Epidermal melanocyte (primary cell): ENCODE measurements around the gene DOK7.
A peak's percentile ranks its signal among the peaks of the same experiment; 100 is the strongest.

Experiments used
- DNase-seq: peaks from one replicate; pipeline ENCODE4 v3.0.0; 2011; ENCODE audit warnings: low spot score; ENCODE audit not compliant: insufficient read length

DOK7 gene, protein sequence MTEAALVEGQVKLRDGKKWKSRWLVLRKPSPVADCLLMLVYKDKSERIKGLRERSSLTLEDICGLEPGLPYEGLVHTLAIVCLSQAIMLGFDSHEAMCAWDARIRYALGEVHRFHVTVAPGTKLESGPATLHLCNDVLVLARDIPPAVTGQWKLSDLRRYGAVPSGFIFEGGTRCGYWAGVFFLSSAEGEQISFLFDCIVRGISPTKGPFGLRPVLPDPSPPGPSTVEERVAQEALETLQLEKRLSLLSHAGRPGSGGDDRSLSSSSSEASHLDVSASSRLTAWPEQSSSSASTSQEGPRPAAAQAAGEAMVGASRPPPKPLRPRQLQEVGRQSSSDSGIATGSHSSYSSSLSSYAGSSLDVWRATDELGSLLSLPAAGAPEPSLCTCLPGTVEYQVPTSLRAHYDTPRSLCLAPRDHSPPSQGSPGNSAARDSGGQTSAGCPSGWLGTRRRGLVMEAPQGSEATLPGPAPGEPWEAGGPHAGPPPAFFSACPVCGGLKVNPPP

DNA sequence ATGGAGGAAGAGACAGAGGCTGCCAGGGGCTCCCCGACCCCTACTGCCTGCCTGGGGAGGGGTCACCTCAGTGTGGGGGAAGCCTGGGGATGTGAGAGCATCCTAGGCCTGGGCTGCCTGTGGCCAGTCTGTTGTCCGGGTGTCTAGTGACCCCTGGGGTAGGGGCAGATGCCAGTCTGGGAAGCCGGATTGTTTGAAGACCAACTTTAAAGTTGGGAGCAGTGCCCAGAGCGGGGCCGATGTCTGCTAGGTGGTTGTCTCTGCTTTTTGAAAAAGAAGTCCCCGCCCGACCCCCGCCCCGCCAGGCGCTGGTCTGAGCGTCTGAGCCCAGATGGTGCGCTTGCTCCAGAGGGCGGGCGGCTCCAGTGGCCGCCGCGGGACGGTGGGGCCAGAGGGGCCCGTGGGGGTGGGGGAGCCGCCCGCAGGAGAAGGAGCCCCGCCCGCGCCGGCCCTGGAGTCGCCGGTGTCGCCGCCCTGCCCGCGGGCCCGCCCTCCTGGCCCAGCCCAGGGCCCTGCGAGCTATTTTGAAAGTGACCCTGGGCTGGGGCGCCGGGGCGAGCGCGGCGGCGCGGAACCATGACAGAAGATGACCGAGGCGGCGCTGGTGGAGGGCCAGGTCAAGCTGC, at the start of gene DOK7:
DOK7 (plus strand) TSS at position 517 of the 626 bp plus-strand sequence; CDS start at position 587, 70 bp downstream.
- DNase-seq: no peak

DNA sequence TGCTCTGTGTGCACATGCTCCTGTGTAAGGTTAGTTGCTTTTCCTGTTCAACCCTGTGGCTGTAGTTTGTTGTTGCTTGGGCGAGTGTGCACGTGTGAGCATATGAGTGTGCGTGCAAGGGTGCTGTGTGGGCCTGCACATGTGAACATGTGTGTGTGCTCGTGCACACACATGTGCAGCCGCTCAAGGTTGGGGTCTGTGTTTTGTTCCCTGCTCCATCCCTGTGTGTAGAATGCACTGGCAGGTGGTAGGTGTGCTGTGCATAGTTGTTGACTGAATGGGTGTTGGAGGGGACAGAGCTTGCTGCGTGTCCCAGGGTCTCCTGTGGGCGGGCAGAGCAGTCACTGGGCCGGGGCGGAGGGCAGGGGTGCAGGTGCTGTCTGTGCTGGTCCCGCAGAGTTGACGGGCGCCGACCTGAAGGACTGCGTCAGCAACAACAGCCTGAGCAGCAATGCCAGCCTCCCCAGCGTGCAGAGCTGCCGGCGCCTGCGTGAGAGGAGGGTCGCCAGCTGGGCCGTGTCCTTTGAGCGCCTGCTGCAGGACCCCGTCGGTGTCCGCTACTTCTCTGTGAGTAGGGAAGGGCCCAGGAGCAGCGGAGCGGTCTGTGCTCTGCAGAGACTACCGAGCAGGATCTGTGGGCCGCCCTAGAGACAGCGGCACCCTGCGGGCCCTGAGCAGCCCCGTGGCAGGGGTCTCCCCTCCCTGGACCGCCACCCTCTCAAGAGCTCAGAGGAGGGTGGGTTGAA, 49.3 kb upstream of the DOK7 start:
- DNase-seq: no peak

DNA sequence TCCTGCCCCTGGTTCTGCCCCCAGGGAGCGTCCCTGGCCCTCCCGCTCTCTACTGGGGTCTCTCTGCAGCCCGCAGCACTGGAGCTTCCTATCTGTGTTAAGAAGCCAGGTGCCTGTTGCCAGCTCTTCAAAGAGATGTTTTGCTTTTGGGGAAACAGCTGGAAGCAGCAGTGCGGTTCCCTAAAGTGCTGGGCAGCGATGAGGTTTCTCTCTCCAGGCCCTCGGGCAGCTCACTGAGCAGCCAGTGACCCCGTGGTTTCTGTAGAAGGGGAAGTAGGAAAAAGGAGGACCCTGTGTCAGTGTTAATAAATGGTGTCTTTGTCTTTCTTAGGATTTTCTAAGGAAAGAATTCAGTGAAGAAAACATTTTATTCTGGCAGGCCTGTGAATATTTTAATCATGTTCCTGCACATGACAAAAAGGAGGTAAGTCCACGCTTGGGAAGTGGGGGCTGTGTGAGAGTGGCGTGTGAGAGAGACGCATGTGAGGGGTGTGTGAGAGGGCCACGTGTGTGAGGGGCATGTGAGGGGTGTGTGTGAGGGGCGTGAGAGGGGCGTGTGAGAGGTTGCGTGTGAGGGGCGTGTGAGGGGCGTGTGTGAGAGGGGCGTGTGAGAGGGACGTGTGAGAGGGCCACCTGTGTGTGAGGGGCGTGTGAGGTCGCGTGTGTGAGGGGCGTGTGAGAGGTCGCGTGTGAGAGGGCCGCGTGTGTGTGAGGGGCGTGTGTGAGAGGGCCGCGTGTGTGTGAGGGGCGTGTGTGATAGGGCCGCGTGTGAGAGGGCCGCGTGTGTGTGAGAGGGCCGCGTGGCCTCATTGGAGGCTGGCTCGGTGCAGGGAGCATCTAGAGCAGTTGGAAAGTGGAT, 48.5 kb upstream of the DOK7 start:
- DNase-seq: peak; percentile 99

DNA sequence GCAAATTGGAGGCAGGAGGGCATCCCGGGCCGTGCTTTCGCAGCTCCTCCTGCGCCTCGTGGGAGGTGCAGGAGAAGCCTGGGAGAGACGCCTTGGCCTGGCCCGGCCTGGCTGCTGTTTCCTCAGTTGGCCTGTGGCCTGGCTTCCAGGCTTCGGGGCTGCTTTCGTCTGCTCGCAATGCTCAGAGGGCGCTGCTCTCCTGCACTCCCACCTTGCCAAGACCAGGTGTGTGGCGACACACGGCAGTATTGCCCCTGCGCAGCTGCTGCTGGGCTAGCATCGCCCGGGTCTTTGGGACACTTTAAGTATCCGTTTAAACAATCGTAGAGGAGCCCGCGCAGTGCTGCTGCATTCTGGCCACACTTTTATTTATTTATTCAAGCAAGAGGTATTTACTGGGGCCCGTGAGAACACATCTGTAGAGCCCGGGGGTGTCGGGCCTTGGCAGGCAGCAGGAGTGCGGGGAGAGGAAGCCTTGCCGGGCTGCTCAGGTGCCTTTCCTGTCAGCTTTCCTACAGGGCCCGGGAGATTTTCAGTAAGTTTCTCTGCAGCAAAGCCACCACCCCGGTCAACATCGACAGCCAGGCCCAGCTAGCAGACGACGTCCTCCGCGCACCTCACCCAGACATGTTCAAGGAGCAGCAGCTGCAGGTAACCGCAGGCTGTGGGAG, 47.5 kb upstream of the DOK7 start:
- no peak for DNase-seq

DNA sequence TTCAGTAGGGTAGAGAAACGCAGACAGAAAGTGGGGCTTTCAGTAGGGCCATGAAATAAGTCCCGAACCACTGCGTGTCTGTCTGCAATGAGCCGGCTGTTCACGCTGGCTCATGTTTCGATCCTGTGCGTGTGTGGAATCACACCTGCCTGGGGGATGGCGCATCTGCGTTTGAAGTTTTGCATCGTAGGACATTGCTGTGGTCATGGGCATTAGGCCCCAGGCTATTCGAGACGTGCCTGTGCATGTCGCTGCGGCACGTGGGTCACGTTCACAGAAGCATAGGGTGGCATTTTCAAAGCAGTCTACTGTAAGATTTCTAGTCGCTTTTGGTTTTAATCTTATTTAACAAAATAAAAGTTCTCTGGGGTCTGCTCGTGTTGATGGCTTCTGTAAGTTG, 46.8 kb upstream of the DOK7 start:
- DNase-seq: no peak

DNA sequence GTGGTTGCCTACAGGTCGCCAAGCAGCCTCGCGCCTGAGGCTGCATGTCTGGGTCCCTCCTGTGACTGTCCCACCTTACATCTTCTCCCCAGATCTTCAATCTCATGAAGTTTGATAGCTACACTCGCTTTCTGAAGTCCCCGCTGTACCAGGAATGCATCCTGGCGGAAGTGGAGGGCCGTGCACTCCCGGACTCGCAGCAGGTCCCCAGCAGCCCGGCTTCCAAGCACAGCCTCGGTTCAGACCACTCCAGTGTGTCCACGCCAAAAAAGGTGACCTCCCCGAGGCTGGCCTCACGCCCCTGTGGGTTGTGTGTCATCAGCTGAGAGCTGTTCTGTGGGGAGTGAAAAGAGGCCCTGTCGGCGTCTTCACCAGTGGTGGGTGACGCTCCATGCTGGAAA, 46.3 kb upstream of the DOK7 start:
- DNase-seq: no peak

DNA sequence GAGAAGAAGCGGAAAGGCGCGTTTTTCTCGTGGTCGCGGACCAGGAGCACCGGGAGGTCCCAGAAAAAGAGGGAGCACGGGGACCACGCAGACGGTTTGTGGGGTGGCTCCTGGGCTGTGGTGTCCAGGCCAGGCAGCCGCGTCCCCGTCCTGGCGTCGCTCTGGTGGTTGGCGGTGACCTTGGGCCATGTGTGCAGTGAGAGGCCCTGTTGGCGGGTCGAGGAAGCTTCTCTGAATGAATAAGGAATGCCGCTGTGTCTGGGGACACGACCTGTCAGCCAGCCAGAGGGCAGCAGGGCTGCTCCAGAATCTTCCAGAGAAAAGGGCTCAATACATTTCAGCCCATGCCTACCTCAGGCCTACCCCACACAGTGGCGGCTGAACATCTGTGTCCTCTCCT, 45.7 kb upstream of the DOK7 start:
- no peak for DNase-seq

DNA sequence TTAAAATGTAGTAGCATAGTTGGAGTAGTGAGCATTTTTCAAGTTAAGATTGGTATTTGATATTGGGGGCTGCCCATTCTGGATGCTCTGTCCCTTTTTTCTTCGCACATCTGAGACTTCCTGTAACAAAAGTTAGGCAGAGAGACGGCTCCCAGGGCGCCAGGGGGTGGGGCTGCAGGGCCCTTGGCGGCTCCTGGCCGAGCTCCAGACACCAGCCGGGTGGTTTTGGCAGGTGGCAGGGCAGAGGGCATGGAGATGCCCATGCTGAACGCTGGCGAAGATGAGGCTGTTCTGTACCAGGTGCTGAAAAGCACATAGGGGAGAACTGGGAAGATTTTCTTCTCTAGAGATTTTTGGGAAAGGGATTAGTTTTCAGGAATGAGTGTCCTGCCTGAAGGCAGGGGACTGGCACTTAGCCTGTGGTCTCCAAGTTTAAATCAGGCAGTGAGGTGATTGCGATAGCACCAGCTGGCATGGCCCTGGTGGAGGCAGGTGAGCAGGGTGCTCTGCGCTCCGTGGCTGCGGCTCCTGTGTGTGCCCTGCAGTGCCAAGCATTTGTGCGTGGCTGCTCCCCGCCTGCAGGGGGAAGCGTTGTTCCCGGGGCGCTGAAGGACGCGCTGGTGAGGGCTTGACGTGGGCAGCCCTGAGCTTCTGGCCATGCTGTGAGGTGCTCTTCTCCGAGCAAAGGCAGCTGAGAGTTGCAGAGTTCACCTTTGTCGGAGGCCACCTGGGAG, 44.9 kb upstream of the DOK7 start:
- DNase-seq: no peak

DNA sequence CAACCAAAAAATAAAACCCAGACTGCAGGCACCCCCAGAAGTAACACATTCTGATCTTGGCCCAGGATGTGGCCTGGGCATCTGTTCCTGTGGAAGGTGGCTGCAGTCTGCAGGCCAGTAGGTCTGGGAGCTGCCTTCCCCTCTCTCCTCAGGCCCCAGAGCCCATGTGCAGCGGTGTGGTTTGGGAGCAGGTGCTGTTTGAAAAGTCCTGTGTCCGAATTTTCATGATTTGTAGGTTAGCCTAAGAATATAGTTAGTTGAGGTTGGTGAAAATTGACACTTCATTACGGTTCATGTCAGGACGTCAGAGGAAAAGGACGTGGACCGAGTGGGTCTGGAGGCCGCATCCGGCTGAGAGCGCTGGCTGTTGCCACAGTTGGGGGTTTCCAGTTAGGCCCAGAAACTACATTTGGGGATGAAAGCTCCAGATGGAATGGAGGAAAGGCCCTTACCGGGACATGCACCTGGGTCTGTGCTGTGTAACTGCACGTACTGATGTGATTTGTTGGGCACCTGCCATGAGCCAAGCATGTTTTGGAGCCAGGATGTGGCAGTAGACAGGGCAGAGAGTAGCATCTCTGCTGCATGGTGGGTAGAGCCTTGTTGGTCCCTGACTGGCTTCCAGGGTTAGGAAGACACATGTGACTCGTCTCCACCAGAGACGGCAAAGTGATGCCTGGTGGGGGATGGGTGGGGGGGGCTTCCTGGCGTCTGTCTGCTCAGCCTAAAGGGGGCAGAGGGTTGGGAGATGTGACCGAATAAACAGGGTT, 43.1 kb upstream of the DOK7 start:
- no peak for DNase-seq

DNA sequence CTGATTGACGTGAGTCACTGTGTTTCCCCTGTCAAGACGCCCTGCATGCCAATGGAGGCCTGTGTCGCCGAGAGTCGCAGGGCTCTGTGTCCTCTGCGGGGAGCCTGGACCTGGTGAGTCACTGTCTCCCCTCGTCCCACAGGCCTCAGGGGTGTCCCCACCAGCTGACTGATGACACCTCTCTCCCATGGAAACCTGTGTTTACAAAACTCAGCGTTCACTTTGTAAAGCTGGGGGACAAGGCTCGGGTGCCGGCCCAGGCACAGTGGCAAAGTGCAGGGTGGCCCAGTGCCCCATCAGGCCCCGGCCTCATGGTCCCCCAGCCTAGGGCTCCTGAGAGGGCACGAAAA, 42.5 kb upstream of the DOK7 start:
- no peak for DNase-seq

DNA sequence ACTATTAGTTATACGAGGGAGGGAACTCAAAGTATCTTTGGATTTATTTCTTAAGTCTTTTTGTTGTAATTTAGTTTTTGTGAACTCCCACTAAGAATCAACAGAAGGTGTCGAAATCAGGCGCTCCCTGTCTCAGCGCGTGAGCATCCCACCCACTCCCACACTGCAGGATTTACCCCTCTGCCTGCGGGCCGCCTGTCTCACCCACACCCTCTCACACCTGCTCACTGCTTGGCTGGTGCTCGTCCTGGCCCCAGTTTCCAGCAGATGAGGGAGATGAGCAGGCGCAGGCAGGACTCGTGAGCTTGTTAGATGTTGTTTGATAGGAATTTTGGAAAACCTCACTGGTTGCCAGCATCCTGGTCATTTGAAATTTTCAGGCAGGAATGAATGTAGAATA, 42.1 kb upstream of the DOK7 start:
- no peak for DNase-seq

DNA sequence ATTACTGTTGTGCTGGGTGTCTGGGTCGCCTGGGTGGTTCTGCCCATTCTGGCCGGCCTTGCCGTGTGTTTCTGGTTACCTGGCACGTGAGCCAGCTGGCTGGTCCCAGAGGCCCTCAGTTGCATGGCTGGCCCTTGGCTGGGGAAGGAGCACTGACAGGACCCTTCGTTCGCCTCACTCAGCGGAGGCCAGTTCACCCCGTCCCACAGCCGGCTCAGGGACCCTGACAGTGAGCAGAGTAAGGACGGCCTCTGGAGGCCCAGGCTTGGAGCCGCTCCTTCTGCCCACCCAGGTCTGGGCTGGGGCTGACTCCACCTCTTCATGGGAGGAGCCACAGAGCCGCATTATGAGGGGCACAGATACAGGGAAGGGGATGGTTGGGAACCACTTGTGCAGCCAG, 41.6 kb upstream of the DOK7 start:
- DNase-seq: no peak

DNA sequence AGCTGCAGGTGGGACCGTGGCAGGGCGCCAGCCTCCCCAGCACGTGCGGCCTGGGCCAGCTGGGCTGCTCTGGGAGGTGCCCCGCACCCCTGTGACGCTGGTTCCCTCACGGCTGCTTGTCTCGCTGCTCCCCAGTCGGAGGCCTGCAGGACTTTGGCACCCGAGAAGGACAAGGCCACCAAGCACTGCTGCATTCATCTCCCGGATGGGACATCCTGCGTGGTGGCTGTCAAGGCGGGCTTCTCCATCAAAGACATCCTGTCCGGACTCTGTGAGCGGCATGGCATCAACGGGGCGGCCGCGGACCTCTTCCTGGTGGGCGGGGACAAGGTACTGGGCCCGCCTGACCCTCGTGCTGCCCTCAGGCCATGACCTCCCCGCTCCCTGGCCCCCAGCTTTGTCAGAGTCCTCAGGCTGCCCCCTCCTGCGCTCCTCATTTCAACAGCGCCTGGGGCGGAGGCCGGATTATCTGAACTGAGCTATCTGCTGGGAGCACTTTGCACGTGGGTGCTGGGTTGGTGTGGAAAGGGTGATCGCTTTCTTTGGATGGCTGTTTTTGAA, 40.8 kb upstream of the DOK7 start:
- DNase-seq: no peak

DNA sequence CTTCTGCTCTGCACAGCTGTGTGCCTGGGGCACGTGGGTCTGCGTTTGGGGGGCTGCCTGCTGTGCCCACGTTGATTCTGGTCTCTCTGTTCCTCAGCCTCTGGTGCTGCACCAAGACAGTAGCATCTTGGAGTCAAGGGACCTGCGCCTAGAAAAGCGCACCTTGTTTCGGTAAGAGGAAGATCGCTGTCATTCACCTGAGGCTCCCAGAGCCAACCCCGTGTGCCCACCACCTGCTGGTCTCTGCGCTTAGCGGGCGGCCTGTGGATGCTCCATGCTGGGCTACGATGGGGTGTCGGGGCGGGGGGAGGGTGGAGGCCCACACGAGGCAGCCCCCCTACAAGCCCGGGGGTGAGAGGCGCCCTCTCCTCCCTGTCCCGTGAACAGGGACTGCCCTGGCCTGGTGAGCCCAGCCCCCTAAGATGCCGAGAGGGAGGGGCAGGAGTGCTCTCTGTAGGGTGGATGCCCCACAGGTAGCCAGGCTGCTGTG, 40.3 kb upstream of the DOK7 start:
- no peak for DNase-seq

DNA sequence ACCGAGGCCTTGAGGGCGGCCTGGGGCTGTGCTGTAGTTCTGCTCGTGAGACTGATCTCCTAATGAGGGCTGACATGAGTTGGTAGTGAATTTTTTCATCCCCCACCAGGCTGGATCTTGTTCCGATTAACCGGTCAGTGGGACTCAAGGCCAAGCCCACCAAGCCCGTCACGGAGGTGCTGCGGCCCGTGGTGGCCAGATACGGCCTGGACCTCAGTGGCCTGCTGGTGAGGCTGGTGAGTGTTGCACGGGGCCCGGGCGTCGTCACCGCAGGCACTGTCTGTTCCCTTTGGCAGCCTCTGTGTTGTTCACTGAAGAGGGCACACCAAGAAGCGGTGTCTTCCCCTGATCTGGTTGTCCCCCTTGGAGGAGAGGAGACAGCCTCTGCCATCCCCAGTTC, 39.7 kb upstream of the DOK7 start:
- no peak for DNase-seq

DNA sequence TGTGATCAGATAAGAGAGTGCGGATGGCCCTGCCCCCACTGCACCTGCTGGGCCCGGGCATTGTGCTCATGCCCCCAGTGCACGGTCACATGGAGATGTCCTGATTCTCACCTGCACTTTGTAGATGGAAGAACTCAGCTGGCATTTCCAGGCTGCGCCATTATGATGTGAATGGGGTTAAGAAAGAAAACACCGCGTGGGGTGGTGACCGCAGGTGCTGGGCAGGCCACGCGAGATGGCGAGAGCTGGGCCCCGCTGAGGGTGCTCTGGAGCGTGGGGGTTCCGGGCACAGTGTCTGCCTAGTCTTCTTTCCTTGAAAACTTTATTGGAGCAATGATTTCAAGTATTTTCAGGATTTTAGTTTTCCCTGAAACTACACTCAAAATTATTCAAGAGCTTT, 39.2 kb upstream of the DOK7 start:
- DNase-seq: no peak

DNA sequence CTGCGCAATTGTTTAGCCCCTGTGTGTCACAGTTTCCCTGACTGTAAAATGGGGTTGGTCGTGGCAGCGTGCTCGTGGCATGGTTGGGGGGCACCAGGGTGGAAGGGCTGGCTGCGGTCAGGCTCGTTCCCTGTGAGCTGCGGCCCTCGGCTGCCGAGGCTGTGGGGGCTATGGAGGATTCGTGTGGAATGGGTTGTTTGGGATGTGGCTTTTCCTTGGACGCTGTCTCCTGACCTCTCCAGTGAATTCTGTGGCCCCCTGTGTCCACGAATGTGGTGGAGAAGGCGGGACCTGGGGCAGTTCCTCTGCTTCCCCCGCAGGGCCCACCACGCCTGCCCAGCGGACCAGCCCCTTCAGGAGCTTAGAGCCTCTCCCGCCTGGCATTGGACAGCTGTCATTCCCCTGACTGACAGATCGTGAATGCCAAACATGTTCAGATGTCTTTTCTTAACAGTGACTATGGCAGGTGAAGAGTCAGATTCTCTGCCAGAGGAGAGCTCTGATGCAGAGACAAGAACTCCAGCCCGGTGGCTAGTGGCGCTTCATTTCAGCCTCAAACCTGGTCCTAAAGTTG, 38.5 kb upstream of the DOK7 start:
- DNase-seq: no peak

DNA sequence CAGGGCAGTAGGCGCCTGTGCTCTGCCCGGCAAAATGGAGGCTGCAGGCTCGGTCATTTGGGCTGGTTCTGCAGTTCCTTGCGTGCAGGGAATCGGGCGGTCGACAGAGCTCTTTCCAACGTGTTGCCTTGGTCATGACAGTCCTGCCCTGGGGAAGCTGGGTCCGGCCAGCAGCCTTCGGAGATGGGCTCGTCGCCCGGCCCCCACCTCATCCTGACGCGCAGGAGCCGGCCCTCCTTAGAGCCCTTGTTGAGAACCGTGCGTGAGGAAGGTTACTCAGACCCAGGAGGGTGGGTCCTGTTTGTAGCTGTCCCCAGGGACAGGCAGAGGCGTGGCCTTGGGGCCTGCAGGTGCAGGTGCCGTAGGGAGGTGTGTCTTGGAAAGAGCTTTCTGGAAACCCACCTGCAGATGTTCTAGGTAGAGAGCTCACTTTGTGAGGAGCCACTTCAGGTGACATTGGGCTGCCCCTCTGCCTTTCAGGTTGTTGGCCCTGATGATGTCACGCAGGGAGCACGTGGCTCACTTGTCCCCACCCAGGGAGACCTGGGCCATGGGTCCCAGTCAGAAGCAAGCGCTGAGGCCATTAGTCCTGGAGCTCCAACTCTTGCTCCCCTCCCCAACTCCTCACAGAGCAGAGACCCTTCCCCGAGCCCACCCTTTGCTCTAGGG, 36.5 kb upstream of the DOK7 start:
- no peak for DNase-seq
